AML-193 (cell line): ENCODE data around the gene METTL2B.

Experiments used
- DNase-seq, 2 experiments: peaks; one replicate each; lab custom pipeline; 2025; lab: John Stamatoyannopoulos, UW

Gene METTL2B, protein sequence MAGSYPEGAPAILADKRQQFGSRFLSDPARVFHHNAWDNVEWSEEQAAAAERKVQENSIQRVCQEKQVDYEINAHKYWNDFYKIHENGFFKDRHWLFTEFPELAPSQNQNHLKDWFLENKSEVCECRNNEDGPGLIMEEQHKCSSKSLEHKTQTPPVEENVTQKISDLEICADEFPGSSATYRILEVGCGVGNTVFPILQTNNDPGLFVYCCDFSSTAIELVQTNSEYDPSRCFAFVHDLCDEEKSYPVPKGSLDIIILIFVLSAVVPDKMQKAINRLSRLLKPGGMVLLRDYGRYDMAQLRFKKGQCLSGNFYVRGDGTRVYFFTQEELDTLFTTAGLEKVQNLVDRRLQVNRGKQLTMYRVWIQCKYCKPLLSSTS

DNA sequence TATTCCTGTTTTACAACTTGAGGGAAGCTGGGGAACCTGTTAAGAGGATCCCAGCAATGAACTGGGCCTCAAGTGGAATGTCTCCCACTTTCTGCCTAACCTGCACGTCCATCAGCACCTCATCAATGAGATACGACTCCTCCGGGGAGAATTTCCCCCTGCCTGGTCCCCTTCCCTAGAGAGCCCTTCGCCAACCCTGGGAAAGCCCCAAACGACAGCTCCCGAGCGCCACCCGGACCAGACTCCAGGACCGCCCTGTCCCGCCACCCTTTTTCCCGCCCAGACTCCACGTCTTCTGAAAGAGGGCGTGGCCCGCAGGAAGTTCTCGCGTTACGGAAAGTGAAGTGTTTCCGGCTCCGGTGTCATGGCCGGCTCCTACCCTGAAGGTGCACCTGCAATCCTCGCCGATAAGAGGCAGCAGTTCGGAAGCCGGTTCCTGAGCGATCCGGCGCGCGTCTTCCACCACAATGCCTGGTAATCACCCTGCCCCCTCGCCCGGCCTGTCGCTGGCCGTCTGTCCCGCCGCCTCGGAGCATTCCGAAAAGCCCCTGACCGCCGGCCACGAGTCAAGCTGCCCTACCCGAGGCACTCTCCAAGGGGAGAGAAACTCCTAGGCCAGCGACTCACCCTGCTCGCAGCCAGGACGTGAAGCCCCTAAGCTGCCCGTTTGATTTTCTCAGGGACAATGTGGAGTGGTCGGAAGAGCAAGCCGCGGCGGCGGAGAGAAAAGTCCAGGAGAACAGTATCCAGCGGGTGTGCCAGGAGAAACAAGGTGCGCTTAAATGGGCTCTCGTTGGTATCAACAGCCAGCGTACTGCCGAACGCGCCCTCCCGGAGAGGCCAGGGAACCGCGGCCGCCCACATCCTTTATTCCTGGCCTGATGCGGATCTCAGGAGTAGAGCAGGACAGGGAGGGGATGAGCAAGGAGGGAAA lies at the start of gene METTL2B:
METTL2B (plus strand) TSS at position 347 of the 934 bp plus-strand sequence; CDS start at position 365, 18 bp downstream.
- peak; percentile 93 for DNase-seq

DNA sequence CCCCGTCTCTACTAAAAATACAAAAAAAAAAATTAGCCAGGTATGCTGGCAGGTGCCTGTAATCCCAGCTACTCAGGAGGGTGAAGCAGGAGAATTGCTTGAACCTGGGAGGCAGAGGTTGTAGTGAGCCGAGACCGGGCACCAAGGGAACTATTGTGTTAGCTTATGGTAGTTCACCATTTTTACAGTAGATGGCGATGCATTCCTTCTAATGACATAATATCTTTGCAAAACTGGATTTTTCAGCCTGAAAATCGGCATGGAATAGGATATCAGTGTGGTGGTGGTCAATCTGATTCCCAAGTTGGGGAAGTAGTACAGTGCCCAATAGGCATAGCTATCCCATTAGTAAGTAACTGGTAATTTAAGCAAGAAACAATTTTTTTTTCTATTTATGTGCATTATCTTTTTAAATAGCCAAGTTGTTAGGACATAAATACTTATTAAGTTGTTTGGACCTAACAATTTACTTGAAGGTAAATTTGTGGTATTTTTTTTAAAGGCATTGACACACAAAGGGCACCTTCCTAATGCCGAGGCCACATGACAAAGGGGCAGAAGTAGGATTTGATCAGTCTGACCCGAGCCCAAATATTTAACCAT lies 49.2 kb upstream of the METTL2B start:
- DNase-seq, result peak; percentile 60 to 66

DNA sequence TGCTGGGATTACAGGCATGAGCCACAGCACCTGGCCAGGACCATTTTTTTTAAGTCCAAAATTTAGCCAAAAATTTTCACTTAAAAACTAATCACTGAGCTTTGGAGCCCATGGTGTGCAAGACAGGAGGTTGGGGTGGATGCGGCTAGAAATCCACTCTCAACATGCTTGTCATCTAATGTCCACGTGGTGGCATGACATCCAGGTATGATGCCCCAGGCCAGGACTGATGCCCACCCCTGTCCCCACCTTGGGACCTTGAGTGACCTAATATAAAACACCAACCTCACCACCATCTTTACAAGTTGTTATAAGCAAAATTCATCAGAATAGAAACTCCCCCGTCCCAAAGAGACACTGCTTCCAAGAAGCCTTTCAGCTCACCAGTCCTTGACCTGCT lies 46.3 kb upstream of the METTL2B start:
- DNase-seq, result no peak

DNA sequence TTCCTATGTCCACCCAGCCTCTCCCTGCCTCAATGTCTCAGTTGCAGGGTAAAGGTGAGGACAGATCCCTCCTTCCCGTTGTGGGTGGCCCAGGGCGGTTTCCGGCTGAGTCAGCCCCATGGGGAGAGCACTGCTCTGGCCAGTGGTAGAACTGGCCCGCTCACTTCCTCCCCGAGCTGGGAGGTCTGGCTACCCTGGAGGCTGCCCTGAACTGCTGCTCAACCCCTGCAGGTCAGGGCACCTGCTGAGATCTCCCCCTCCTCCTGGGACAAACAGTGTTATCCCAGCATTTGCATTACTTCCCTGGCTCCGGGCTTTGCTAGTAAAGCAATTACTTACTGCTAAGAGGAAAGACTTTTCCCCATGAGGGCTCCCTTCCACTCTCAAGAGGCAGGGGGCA lies 45.3 kb upstream of the METTL2B start:
- DNase-seq, result no peak

DNA sequence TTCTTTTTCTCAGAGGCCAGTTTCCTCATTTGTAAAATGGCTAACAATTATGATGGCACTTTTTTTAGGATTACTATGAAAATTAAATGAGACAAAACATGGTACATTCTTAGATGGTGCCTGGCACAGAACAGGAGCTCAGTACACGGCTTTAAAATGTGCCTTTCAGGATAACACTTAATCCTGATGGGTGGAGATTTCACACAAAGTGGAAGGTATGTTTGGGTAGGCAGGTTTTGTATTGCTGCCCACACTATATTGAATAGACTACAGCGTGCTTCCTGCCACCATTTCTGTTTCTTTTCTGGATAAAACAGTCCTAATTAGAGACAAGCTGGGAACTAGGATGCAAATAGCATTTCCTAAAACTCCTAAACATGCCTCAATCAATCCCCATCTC lies 44.8 kb upstream of the METTL2B start:
- DNase-seq, result no peak

DNA sequence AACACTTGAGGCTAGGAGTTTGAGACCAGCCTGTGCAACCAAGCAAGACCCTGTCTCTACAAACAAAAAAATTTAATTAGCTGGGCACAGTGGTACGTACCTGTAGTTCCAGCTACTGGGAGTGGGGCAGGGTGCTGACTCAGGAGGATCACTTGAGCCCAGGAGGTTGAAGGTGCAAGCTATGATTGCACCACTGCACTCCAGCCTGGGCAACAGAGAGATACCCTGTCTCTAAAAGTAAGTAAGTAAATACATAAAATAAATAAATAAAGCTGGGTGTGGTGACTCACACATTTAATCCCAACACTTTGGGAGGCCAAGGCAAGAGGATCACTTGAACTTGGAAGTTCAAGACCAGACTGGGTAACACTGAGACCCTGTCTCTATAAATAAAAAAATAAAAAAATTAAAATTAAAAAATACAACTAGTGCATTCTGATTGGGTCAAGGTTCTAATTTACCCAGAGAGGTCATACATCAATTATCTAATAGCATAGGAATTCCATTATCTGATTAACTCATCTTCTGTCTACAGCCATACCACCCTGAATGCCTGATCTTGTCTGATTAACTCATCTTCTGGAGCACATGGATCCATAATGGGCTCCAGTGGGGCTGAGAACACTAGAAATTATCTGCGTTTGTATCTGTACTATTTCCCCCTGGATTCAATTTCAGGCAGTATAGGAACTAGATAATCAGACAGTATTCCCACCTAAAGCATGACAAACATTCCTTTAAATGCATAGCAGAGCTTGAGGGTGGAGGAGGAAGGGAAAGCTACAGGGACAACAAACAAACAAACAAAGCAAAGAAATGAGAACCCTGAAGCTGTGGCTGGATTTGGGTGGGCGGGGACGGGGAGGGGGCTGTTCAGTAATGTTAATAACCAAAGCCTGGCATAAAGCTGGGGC lies 41.9 kb upstream of the METTL2B start:
- no peak for DNase-seq

DNA sequence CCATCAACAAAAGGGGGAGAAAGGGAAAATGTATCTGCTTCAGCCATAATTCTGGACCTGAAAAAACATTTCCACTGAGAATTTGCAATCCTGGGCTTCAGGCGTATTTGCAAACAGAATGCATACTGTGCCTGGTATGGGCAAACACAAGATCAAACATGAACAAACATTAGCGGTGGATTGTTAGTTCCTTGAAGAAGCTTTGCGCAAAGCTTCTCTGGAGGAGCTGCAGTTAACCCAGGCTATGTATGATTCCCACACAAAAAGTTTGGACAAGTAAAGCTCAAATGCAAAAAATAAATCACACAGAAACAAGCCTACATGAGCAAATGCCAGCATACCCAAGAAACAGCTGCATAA lies 41.2 kb upstream of the METTL2B start:
- no peak for DNase-seq

DNA sequence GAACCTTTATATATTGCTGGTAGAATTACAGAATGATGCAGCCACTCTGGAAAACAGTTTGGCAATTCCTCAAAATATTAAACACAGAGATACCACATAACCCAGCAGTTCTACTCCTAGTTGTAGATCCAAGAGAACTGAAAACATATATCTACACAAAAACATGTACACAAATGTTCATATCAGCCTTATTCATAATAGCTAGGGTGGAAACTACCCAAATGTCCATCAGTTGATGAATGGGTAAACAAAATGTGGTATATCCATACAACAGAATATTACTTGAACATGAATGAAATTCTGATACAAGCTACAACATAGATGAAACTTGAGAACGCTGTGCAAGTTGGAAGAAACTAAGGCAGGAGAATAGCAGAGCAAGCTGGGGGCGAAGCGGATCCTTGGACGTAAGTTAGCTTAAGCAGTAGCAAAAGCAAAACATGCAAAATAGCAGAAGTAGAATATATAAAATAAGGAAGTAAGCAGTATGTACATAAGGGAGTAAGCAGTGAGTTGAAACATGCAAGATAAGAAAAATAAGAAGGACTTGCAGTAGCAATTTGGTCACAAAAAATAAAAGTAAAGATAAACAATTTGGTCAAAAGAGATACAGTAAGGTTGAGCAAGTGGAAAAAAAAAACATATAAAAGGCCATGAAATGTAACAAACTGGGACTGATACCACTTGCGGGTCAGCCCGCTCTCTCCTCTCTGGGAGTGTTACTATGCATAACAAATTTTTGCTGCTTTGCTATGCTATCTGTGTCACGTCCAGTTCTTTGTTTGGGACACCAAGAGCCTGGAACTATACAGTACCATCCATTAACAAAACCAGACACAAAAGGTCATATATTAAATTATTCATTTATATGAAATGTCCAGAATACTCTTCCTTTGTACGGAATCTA lies 38.9 kb upstream of the METTL2B start:
- DNase-seq, result peak; percentile 72 to 82

DNA sequence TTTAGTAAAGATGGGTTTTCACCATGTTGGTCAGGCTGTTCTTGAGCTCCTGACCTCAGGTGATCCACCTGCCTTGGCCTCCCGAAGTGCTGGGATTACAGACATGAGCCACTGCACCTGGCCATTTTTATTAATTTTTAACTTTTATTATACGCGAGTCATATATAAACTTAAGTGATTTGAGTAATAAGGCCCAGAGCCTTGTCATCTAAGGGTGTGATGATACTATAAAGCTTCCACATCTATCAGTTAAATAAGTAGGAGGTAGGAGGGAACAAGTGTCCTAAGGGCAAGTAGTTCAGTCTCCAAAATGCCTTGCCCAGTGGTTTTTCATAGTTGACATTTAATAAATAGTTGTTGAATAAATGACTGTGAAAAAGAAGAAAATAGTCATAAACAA lies 34.2 kb upstream of the METTL2B start:
- no peak for DNase-seq

DNA sequence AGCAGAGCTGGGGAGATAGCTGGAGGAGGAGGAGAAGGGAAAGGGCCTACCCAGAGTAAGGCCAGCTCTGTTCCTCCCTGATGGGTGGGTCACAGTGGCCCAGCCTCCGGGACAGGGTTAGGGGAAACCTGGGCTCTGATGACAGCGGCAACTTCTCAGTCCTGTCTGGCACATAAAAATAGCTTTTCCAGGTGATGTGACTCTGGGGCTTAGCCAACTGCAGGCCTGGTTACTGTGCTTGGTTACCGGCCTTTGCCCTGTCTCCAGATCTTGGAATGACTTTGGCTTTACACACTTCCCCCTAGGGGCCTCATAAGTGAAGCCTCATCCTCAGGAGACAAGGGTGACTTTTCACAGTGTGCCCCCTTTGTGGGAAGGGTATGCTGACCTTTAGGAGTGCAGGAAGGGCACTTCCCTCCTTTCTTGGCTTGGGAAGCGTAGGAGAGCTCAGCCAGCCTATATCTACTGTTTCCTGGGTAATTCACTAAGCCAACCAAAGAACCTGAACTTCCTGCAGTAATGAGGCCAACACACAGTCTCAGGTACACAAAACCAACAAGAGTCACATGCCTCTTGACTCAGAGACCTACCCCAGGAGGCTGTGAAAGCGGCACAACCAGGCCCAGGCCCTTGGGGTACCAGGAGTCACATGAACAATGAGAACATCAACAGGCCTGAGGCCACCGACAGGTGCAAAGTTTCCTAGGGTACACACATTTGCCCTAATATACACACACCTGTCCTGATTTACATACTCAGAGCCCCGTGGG lies 32.5 kb upstream of the METTL2B start:
- DNase-seq, result no peak

DNA sequence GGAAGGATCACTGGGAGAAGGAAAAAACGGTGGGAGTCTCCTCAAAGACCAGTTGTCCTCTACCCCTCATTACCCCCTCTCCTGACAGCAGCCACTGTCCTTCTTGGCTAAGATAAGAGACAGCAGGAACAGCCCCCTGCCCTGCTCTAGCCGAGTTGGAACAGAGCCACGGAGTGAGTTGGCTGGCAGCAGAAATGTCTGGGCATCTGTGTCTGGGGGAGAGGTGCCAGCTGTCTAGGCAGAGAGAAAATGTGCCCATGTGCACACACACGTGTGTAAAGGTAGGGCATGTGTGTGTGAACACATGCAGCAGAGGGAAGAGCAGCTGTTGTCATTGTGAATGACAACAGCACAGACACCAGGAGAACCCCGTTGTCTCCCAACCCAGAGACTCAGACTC lies 30.2 kb upstream of the METTL2B start:
- DNase-seq, result no peak

DNA sequence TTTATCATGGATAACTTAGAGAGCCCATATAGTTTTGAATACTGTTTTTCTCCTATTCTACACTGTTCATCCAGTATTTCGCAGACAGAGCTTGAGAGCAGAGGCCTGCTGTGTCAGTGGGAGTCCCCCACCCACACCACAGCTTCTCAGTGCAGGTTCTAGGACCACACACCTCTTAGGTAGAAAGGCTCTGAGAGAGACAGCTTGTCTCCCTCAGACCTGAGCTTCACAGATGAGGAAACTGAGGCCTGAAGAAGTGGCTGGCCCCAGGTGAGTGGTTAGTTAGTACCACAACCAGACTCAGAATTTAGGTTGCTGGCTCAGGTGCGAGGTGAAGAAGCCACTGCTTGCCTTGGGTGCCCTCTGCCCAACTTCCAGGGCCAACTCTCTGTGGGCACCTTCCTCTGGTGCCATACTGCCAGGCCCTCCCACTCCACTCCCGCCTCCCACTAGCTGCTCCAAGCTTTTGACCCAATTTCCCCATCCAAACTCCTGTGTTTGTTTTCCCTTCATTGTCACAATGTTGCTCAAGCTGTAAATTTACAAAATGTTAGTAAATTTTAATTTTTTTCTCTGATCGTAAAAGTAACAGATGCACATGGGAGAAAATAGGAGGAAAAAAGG lies 28.5 kb upstream of the METTL2B start:
- DNase-seq, result no peak

DNA sequence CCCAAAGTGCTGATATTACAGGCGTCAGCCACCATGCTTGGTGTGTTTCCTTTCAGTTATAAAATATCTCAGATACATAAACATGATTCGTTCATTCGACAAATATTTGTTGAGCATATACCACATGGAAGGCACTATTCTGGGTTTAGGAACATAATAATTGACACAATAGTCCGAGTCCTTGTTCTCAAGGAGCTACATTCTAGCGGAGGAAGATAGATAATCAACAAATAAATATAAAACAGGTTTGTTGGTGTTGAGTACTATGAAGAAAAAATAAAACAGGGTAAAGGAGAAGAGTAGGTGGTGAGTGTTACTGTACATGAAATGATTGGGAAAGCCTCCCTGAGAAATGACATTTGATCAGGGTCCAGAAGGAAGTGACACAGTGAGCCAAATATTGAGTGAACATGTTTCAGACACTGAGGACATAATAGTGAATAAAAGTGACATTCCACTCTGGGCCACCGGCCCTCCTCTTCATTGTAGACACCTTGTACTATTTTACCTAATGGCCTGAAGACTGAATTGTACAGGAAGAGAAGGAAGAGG lies 27.7 kb upstream of the METTL2B start:
- no peak for DNase-seq

DNA sequence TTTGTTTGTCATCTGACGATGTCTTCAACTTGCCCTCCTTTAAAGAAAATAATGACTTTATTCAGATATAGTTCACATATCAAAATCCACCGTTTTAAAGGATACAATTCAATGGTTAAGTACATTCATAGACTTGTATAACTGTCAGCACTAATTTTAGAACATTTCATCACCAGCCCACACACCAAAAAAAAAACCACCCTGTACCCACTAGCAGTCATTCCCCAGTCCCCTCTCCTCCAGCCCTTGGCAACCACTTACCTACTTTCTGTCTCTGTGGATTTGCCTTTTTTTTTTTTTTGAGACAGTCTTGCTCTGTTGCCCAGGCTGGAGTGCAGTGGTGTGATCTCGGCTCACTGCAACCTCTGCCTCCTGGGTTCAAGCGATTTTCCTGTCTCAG lies 26.1 kb upstream of the METTL2B start:
- no peak for DNase-seq

DNA sequence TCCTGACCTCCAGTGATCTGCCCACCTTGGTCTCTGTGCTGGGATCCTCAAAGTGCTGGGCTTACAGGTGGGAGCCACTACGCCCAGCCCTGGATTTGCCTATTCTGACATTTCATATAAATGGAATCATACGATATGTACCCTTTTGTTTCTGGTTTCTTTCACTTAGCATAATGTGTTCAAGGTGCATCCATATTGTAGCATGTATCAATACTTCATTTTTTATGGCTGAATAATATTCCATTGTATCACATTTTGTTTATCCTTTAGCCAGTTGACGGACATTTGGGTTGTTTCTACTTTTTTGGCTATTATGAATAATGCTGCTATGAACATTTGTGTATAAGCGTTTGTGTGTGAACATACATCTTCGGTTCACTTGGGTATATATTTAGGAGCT lies 25.6 kb upstream of the METTL2B start:
- DNase-seq, result no peak

DNA sequence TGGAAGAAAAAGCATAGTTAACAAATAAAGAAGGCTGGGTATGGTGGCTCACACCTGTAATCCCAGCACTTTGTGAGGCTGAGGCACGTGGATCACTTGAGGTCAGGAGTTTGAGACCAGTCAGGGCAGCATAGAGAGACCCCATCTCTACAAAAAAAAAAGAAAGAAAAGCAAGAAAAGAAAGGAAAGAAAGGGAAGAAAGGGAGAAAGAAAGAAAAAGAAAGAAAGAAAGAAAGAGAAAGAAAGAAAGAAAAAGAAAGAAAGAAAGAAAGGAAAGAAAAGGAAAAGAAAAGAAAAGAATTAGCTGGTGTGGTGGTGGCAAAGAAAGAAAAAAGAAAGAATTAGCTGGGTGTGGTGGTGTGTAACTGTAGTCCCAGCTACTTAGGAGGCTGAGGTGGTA lies 24.0 kb upstream of the METTL2B start:
- DNase-seq, result no peak

DNA sequence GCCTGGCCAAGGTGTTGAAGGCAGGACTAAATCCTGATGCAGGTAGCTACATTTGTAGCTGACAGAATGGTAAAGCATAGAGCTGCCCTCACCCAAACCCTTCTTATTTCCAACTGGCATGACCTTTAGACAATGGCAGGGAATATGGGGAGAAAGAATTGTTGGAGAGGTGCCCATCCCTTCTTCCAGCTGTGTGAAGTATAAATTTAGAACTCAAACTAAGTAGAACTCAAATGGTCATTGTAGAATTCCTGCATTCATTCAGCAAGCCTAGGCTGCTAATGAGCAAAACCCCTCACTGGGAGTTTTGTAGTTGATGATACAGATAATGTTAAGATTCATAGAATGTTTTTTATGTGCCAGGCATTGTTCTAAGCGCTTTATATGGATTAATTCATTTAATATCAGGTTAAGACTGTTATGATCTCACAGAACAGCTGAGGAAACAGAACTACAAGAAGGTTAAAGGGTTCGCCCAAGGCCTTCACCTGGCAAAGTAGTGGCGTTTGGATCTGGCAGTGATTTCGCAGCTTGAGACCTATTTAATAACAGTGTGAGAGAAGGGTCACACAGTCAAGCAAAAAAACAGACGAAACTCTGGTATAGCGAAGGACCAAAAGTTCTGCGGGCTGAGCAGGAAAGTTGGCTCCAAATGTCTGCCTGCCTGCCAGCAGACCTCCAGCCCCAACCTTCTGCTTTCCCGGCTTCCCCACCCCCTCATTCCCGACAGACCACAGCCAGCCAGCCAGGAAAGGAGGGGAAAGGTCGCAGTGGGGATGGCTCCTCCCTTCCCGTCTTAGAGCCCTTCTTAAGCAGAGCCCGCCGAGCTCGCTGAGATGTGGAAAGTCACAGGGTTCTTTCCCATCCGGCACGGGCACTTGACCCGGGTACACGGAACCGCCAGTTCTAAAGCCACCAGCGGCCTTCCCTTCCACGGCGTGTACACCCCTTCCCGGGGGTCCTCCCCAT lies 22.4 kb upstream of the METTL2B start:
- DNase-seq, result no peak
